CD4-positive, alpha-beta T cell treated with Interleukin-6 at 100 ng/mL for 8 hours (primary cell): ENCODE measurements around the gene STOM.

Experiments used
- DNase-seq: peaks from one replicate; pipeline ENCODE4 v3.0.0-alpha.2; 2020; ENCODE audit warnings: mixed read lengths, low spot score

STOM gene

GRCh38 chr9:121371495-121372061 is 1.5 kb upstream of the STOM start:
- no peak for DNase-seq

- DNase-seq = no peak
These were observed 1.3 kb downstream of the STOM start for GRCh38 chr9:121368745-121369144.

DNA sequence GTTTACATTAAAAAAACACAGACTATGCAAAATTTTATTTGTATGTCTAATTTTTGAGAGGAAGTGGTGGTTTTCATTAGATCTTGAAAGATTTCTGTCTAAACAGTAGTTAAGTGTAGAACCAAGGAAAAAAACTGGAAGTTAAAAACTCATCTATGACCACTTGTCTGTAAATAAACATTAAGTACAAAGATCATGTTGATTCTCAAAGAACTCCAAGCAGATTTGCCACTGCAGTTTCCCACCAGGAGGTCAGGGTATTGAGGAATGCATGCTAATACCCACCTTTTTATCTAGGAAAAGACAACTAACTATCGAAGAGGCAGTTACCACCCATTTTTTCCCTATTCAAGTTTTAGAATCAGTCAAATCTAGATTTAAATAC is 1.9 kb downstream of the STOM start:
- DNase-seq = no peak

GRCh38 chr9:121367306-121368137 is 2.5 kb downstream of the STOM start:
- no peak for DNase-seq

DNA sequence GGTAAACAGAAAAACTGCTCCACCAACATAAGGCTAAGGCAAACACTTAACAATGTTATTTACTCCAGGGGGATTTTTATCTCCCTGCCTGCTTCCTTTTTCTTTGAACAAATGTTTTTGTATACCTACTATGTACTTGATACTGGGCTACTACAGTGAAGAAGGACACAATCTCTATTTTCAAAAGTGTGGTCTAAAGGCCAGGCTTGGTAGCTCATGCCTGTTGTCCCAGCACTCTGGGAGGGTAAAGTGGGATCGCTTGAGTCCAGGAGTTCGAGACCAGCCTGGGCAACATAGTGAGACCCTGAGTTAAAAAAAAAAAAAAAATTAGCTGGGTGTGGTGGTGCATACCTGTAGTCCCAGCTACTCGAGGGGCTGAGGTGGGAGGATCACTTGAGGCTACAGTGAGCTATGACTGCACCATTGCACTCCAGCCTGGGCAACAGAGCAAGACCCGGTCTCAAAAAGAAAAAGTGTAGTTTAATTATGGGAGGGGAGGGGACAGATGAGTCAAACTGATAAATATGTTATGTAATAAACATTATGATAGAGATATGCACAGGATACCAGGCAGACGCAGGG is 3.3 kb downstream of the STOM start:
- DNase-seq = no peak

DNA sequence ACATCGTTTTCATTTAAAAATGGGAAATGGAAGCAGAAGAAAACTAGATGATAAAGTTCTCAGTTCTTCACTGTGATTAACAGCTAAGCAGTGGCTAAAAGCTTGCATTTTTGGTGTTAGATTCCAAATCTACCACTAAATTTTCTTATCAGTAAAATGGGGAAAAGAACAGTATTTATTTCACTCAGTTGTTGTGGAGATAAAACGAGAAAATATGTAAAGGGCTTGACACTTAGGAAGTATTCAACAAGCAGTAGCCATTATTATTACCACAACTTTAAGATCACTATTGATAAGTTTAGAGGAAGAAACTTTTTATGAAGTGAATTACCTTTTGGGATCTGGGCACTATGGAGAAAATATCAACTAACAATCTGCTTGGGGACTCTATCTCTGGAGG is 4.5 kb downstream of the STOM start:
- DNase-seq = no peak

GRCh38 chr9:121364886-121365285 is 5.2 kb downstream of the STOM start:
- DNase-seq = no peak

- no peak for DNase-seq
These were observed 6.0 kb downstream of the STOM start for GRCh38 chr9:121364077-121364476.

- no peak for DNase-seq
These were observed 6.5 kb downstream of the STOM start for GRCh38 chr9:121363622-121363961.

- no peak for DNase-seq
These were observed 7.0 kb downstream of the STOM start for GRCh38 chr9:121362813-121363621.

DNA sequence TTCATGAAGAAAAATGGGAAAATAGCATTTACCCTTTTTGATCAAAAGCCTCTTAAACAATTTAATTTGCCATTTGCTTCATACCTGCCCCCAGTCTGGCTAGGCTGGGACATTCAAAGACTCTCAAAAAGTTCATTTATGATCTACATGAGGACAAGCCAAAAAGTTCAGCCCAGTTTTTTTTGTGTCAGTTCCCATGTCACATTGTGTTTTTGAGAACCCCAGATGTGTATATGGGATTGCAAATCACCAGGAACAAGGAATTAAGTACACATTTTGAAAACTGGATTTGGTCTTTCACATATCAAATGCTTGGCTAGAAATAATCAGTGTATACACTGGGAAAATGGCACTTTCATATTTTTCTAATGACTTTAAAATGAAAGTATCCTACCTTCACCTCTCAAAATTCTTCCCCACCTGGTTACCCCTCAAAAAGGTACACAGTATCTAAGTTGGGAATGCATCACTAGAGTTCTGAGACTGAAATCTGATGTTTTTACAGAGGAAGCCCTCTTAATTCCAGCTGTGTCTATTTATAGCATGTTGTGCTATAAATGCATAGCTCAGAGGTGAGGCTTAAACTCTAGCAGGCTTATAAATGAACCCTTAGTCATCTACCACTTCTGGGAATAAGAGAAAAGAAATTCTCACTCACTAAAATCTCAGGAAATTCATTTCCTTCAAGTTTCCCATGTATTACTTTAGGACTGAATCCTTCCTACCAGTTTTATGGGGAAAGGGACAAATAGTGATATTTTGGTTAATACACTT is 9.3 kb downstream of the STOM start:
- no peak for DNase-seq

GRCh38 chr9:121359351-121360294 is 10.4 kb downstream of the STOM start:
- no peak for DNase-seq

DNA sequence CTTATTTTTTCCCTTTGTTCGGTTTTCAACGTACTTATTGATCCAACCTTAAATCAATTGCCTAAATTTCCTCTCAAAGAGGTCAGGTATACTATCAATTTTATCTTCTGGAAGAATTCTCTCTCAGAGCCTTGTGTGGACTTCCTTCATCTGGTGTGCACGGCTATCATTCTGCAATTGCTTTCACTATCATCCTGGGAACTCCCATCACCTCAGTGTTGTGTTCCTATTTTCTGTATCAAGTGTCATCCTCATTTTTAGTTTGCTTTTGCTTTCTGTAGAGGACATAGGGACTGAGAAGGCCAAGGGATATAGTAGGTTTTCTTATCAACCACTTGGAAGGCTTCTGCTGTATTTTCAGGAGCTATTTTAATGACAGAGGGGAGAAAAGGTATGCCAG is 11.3 kb downstream of the STOM start:
- peak; percentile 13 for DNase-seq

- no peak for DNase-seq
These were observed 13.0 kb downstream of the STOM start for GRCh38 chr9:121357011-121357410.

DNA sequence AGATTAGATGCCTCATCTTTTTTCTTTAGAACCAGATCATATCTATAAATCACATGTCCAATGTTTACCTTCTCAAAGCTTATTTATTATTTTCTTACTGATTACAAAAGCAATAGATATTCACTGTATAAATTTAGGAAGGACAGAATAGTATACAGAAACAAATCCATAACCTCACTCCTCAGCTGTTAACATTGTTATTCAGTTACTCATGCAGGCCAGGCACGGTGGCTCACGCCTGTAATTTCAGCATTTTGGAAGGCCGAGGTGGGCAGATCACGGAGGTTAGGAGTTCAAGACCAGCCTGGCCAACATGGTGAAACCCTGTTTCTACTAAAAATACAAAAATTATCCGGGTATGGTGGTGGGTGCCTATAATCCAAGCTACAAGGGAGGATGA is 15.3 kb downstream of the STOM start:
- DNase-seq = no peak

DNA sequence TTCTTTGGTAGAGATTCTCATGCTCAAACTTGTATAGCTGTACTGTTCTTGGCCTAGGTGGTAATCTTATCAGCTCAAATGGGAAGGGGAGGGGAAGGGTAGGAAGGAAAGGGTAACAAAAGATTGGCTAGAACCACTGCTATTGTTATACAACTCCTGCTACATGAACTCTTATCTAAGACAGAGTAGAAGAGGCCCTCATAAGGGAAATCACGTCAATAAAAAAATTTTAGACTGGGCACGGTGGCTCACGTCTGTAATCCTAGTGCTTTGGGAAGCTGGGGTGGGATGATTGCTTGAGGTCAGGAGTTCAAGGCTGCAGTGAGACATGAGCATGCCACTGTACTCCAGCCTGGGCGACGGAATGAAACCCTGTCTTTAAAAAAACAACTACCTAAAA is 15.9 kb downstream of the STOM start:
- DNase-seq = no peak

GRCh38 chr9:121353241-121354061 is 16.6 kb downstream of the STOM start:
- DNase-seq = peak; percentile 62

DNA sequence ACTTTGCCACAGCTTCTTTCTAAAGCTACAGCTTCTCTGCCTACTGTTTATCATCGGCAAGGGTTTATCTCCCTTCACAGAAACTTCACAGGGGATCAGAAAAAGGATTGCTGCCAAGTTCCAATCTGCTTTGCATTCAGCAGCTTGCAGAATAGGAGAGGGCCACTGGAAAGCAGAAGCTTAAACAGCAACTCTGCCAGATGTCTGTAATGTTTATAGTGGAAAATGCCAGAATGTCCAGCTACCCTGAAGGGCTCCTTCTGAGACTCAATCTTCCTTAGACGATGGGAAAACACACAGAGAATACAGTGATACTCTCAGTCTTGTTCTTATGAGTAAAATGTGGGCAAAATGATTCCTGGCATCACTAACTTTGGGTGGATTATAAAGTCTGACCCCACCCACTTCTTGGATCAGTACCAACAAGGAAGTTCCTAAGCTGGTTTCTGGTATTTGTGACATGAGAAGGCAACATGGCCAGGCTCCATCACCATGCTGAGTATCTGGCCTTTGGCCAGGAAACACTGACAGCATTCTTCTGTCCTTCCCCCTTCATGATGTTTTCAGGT is 19.0 kb downstream of the STOM start:
- no peak for DNase-seq

DNA sequence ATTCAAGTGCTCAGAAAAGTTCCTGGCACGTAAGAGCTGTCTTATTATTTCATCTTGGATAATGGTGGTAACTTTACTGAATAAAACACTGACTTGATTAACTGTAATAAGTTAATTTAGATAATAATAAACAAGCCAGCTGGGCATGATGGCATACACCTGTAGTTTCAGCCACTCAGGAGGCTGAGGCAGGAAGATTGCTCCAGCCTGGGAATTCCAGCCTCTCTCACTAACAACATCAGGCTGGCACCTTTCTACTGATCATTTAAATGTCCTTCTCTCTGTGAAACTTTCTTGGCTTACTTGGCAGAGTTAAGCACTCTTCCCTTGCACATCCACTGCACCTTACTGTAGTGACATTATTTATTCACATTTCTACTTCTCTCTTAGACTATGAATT is 20.0 kb downstream of the STOM start:
- no peak for DNase-seq

- DNase-seq = no peak
These were observed 21.0 kb downstream of the STOM start for GRCh38 chr9:121349009-121349408.
